Measurements from ENCODE around the gene SLC22A13.

SLC22A13 gene

GRCh38 chr3:38268522-38268921, 2.9 kb downstream of the SLC22A13 start:
- TF ChIP-seq CTCF (conservative IDR thresholded peaks at IDR 0.05; ENCODE audit: control insufficient read depth, insufficient read depth, low read depth, low read length): no peak
- H3K4me3 ChIP-seq (ENCODE audit: control insufficient read depth, low read depth, low read length): no peak overlapping the region
- DNase-seq (ENCODE audit: low read depth): no peak

GRCh38 chr3:38270606-38271005, 5.0 kb downstream of the SLC22A13 start:
- no peak for TF ChIP-seq CTCF (conservative IDR thresholded peaks at IDR 0.05; ENCODE audit: control insufficient read depth, insufficient read depth, low read depth, low read length)
- H3K4me3 ChIP-seq (ENCODE audit: control insufficient read depth, low read depth, low read length): no peak overlapping the region
- no peak for DNase-seq (ENCODE audit: low read depth)

GRCh38 chr3:38271553-38271952, 5.9 kb downstream of the SLC22A13 start:
- no peak overlapping the region for H3K4me3 ChIP-seq (ENCODE audit: control insufficient read depth, low read depth, low read length)
- DNase-seq (ENCODE audit: low read depth): no peak
- no peak for TF ChIP-seq CTCF (conservative IDR thresholded peaks at IDR 0.05; ENCODE audit: control insufficient read depth, insufficient read depth, low read depth, low read length)

GRCh38 chr3:38274864-38275649, 9.4 kb downstream of the SLC22A13 start:
- no peak for TF ChIP-seq CTCF (conservative IDR thresholded peaks at IDR 0.05; ENCODE audit: control insufficient read depth, insufficient read depth, low read depth, low read length)
- DNase-seq (ENCODE audit: low read depth): no peak
- no peak overlapping the region for H3K4me3 ChIP-seq (ENCODE audit: control insufficient read depth, low read depth, low read length)

- DNase-seq (ENCODE audit: low read depth): no peak
- no peak overlapping the region for H3K4me3 ChIP-seq (ENCODE audit: control insufficient read depth, low read depth, low read length)
- TF ChIP-seq CTCF (conservative IDR thresholded peaks at IDR 0.05; ENCODE audit: control insufficient read depth, insufficient read depth, low read depth, low read length): no peak
Observed at GRCh38 chr3:38275658-38276057, 10.0 kb downstream of the SLC22A13 start.

- no peak overlapping the region for H3K4me3 ChIP-seq (ENCODE audit: control insufficient read depth, low read depth, low read length)
- DNase-seq (ENCODE audit: low read depth): no peak
- no peak for TF ChIP-seq CTCF (conservative IDR thresholded peaks at IDR 0.05; ENCODE audit: control insufficient read depth, insufficient read depth, low read depth, low read length)
Observed at GRCh38 chr3:38276081-38276916, 10.7 kb downstream of the SLC22A13 start.
